Neutrophil (primary cell): Measurements from ENCODE around the gene FAM43B.

ENCODE experiments used
- H3K27ac ChIP-seq: fragments of 200-600 bp; sonication (generic); 2 replicates; pipeline ENCODE4 v1.5.1; 2016; ENCODE audit warnings: mild to moderate bottlenecking, moderate library complexity
- H3K27me3 ChIP-seq: fragments of 200-600 bp; sonication (generic); 2 replicates; pipeline ENCODE4 v1.6.0; 2016; ENCODE audit warnings: mild to moderate bottlenecking
- H3K36me3 ChIP-seq: fragments of 200-600 bp; sonication (generic); 2 replicates; pipeline ENCODE4 v1.5.1; 2017
- H3K4me1 ChIP-seq, 2 experiments: fragments of 200-600 bp in 1 of 2; sonication (generic) in 1 of 2; 1 replicate in 1 of 2; 2 replicates in 1 of 2; pipeline versions ENCODE4 v1.5.1 to v1.6.1; 2013 to 2016; ENCODE audit warnings: low read depth in 1 of 2, low read length in 1 of 2, mild to moderate bottlenecking in 1 of 2, moderate library complexity in 1 of 2; ENCODE audit not compliant: control insufficient read depth in 1 of 2, insufficient read depth in 1 of 2
- H3K4me3 ChIP-seq, 2 experiments: fragments of 200-600 bp in 1 of 2; sonication (generic) in 1 of 2; 1 replicate in 1 of 2; 2 replicates in 1 of 2; pipeline ENCODE4 v1.5.1; 2013 to 2016; ENCODE audit warnings: low read depth in 1 of 2, low read length in 1 of 2, mild to moderate bottlenecking in 1 of 2, moderate library complexity in 1 of 2
- H3K9me3 ChIP-seq: fragments of 200-600 bp; sonication (generic); 2 replicates; pipeline ENCODE4 v1.5.1; 2016
- CTCF ChIP-seq: fragments of 200-600 bp; sonication (generic); IDR thresholded peaks from 2 replicates; pipeline ENCODE4 v1.5.1; 2016; ENCODE audit warnings: antibody characterized with exemption

The FAM43B gene

DNA sequence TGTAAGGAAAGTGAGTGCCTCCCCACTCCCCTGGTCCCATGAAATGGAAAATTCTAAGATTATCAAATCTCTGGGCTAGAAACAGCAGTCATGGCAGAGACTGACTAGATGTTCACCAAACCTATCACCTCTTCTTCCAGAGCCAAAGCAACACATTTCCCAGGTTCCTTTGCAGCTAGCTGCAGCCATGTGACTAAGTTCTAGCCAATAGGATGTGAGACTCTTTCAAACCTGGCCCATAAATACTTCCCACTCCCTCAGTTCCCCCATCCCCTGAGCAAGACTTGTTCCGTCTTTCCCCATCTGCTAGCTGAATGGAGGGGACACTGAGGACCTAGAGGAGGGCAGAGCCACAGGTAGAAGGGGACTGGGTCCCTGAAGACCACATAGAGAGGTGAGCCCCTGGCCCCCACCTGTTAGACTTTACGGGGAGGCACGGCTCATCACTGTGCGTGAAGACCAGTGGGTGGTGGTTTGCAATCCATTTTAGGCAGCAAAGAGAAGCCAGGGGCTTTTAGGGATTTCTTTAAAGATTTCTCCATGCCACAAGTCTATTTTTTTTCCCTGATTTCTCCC lies 17.2 kb downstream of the FAM43B start:
- H3K27ac ChIP-seq = no peak overlapping the region
- peaks cover 74% of the 10 kb centered on the region for H3K27me3 ChIP-seq
- TF ChIP-seq CTCF = no peak
- no peak overlapping the region for H3K4me3 ChIP-seq
- no peaks in the 10 kb centered on the region for H3K9me3 ChIP-seq
- H3K4me1 ChIP-seq = no peaks in the 10 kb centered on the region
- H3K36me3 ChIP-seq = no peaks in the 10 kb centered on the region

- no peak overlapping the region for H3K4me3 ChIP-seq
- H3K4me1 ChIP-seq = peaks cover 11 to 14% of the 10 kb centered on the region in 2 experiments
- no peaks in the 10 kb centered on the region for H3K9me3 ChIP-seq
- no peak for TF ChIP-seq CTCF
- H3K27ac ChIP-seq = no peak overlapping the region
- peaks cover 67% of the 10 kb centered on the region for H3K27me3 ChIP-seq
- no peaks in the 10 kb centered on the region for H3K36me3 ChIP-seq
Observed at GRCh38 chr1:20571427-20571826, 19.1 kb downstream of the FAM43B start.

DNA sequence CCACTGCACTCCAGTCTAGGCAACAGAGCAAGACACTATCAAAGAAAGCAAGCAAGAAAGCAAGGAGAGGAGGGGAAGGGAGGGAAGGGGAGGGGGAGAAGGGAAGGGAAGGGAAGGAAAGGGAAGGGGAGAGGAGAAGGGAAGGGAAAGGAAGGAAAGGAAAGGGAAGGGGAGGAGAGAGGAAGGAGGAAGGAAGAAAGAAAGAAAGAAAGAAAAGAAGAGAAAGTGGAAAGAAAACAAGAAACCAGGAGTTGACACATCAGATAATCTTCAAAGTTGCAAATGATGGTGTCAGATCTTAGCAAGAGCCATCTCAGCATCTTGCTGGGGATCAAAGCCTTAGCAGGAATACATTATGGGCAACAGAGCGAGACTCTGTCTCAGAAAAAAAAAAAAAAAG lies 21.6 kb downstream of the FAM43B start:
- H3K9me3 ChIP-seq = no peaks in the 10 kb centered on the region
- H3K27me3 ChIP-seq = peaks cover 60% of the 10 kb centered on the region
- no peaks in the 10 kb centered on the region for H3K36me3 ChIP-seq
- H3K4me3 ChIP-seq = no peak overlapping the region
- H3K27ac ChIP-seq = no peak overlapping the region
- H3K4me1 ChIP-seq = peaks cover 18 to 25% of the 10 kb centered on the region in 2 experiments
- no peak for TF ChIP-seq CTCF

DNA sequence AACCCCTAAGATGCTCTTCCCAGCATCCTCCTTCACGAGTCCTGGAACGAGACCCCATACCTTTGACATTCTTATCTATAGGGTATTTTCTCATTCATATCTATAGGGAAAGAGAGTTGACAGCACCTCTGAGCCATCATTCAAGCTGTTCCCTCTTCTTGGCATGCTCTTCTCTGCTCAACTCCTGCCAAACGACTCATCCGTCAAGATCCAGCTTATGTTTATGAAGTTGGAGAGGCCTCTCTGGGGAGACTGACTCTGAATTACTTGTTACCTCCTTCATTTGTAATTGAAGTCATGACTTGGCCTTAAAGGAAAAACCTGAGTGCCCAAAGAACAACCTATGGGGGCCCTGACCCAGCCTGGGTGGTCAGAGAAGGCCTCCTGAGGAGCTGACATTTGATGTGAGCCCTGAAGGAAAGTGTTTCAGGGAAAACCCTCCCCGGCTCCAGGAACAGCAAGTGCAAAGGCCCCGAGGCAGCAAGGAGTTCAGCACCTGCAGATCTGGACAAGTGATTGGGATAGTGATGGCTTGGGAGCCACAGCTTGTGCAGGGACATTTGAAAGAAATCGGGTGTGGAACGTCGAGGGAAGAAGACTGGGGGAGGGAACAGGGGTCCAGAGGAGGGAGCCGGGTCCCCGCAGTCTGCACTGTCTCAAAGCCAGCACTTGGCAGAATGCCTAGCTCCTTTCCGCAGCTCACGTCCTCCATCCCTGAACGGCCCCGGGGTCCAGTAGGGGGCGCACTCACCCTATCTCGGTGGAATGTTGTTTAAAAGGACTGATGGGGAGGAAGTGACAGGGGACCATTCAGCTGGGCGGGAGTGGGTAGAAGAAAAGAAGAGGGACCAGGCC lies 22.5 kb downstream of the FAM43B start:
- H3K27ac ChIP-seq = peak overlapping the region; percentile 59
- no peak overlapping the region for H3K4me3 ChIP-seq
- H3K9me3 ChIP-seq = no peaks in the 10 kb centered on the region
- H3K4me1 ChIP-seq = peaks cover 18 to 27% of the 10 kb centered on the region in 2 experiments
- H3K36me3 ChIP-seq = no peaks in the 10 kb centered on the region
- peak; percentile 91 for TF ChIP-seq CTCF
- H3K27me3 ChIP-seq = peaks cover 50% of the 10 kb centered on the region

- Histone ChIP-seq H3K27me3 (peaks cover 42% of the 10 kb centered on the region), H3K4me1 (peaks cover 18 to 27% of the 10 kb centered on the region in 2 experiments), H3K36me3 (no peaks in the 10 kb centered on the region), H3K27ac (peak overlapping the region; percentile 59), H3K9me3 (no peaks in the 10 kb centered on the region), H3K4me3 (no peak overlapping the region)
- no peak for TF ChIP-seq CTCF
Observed at GRCh38 chr1:20575541-20576336, 23.4 kb downstream of the FAM43B start.
